BJ (cell line): ENCODE data around the gene PPP1R3D. TPM values are rescaled to one million over a fixed set of nuclear protein-coding genes. Genes with fewer than 3 reads are reported as not detected.
A peak's percentile ranks its signal among the peaks of the same experiment; 100 is the strongest.

Experiments
- CTCF ChIA-PET: fragments of 350-600 bp; formaldehyde crosslinking; extraction: SDS; loops from one replicate; lab custom pipeline; 2021; ENCODE audit warnings: antibody characterized with exemption, inconsistent platforms; lab: Yijun Ruan, JAX
- POLR2A ChIA-PET: fragments of 300-600 bp; sonication (Branson Sonifier 250); formaldehyde crosslinking; extraction: SDS; loops from one replicate; lab custom pipeline; 2021; ENCODE audit warnings: antibody characterized with exemption; lab: Charles Lee
- DNase-seq: peaks from one replicate; pipeline ENCODE4 v3.0.0-alpha.2; 2011; ENCODE audit warnings: low read depth
- H3K27me3 ChIP-seq: 2 replicates; pipeline ENCODE4 v1.6.0; 2011; ENCODE audit warnings: low read length; ENCODE audit not compliant: control insufficient read depth, insufficient read depth
- H3K36me3 ChIP-seq: 2 replicates; pipeline ENCODE4 v1.5.1; 2011; ENCODE audit warnings: low read length; ENCODE audit not compliant: control insufficient read depth, insufficient read depth
- H3K4me3 ChIP-seq: 2 replicates; pipeline ENCODE4 v1.5.1; 2011; ENCODE audit warnings: low read depth, mild to moderate bottlenecking, control low read depth, low read length
- polyA plus RNA-seq: library from polyadenylated mRNA; depleted of rRNA; stranded (reverse); fragments of >200 nt; gene quantifications from 2 replicates; pipeline ENCODE4 v1.2.3, GENCODE V29; 2011
- TF ChIP-seq, protein P1 (sequence below): IDR thresholded peaks from 2 replicates; pipeline ENCODE4 v1.5.1; 2011; ENCODE audit warnings: low read depth, mild to moderate bottlenecking, control low read depth, inconsistent platforms, low read length, moderate library complexity; ENCODE audit not compliant: insufficient read depth

The PPP1R3D gene
- polyA plus RNA-seq, 1 experiment, result 2.9 TPM

DNA sequence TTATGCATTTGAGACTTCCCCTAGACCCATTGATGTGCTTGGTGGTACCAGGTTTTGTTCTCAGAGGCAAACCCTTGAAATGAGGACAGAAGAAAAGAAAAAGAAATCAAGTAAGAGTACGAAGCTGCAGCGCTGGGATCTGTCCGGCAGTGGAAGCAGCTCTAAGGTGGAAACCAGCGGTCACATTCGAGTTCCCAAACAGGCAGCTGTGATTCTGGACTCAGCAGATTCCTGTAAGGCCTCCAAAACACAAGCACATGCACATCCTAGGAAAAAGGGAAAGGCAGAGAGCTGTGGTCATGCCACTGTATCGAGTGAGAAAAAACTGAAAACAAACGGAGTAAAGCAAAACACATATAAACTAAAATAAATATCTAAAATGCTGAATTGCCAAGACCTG, 4.6 kb upstream of the PPP1R3D start:
- TF ChIP-seq, protein P1, sequence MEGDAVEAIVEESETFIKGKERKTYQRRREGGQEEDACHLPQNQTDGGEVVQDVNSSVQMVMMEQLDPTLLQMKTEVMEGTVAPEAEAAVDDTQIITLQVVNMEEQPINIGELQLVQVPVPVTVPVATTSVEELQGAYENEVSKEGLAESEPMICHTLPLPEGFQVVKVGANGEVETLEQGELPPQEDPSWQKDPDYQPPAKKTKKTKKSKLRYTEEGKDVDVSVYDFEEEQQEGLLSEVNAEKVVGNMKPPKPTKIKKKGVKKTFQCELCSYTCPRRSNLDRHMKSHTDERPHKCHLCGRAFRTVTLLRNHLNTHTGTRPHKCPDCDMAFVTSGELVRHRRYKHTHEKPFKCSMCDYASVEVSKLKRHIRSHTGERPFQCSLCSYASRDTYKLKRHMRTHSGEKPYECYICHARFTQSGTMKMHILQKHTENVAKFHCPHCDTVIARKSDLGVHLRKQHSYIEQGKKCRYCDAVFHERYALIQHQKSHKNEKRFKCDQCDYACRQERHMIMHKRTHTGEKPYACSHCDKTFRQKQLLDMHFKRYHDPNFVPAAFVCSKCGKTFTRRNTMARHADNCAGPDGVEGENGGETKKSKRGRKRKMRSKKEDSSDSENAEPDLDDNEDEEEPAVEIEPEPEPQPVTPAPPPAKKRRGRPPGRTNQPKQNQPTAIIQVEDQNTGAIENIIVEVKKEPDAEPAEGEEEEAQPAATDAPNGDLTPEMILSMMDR, result no peak
- ChIA-PET POLR2A (no interaction called here), CTCF (interaction anchor here (1.6 to 3.9 kb wide), 2 partner anchors 10 kb away, joined by 4 to 23 read pairs; partner anchors contain the start of gene SYCP2)
- no peak for DNase-seq
- peaks cover 7% of the 10 kb centered on the region for H3K36me3 ChIP-seq
- no peaks in the 10 kb centered on the region for H3K27me3 ChIP-seq
- no peak overlapping the region for H3K4me3 ChIP-seq

DNA sequence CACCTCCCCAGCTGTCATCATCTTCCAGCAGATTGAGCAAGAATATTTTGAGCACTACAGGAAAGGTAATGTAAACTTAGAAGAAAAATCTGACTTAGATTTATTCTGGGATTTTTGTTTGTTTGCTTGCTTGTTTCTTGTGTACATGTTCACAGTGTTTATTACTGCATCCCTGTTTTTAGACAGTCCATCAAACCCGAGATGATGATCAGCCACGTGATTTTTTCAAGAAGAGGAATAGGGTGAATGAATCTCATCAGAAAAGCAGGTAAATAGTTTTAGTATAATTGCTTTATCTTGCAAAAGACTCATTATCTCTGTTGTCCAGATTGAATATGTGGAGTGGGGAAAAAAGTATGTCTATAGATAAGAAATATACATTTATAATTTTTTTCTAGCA, 2.1 kb upstream of the PPP1R3D start:
- TF ChIP-seq, protein P1, result no peak
- H3K36me3 ChIP-seq, result peaks cover 7% of the 10 kb centered on the region
- no peaks in the 10 kb centered on the region for H3K27me3 ChIP-seq
- no peak overlapping the region for H3K4me3 ChIP-seq
- ChIA-PET POLR2A (no interaction called here), CTCF (no interaction called here)
- no peak for DNase-seq

DNA sequence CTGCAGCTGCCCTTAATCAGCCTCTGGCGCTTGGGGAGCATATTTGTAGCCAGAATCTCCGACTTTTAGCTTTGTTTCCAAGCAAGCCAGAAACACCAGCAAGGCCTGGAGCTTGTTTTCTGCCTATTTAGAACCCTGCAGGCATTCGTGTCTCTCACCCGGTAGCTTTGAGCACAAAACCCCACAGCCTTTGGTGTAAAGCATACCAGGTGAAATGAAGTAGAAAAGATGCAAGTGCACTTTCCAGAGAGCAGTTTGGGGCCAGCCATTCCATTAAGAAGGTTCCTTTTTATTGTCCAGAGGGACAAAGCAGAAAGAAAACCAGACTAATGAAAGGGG, 820 bp upstream of the PPP1R3D start:
- ChIA-PET POLR2A (no interaction called here), CTCF (interaction anchor here (1.3 to 2.4 kb wide), 3 partner anchors 9 to 14 kb away, joined by 3 to 11 read pairs (median 4); no protein-coding TSS in a partner anchor)
- no peaks in the 10 kb centered on the region for H3K27me3 ChIP-seq
- H3K36me3 ChIP-seq, result peaks cover 7% of the 10 kb centered on the region
- no peak for DNase-seq
- TF ChIP-seq, protein P1, result no peak
- H3K4me3 ChIP-seq, result peak overlapping the region; percentile 81

DNA sequence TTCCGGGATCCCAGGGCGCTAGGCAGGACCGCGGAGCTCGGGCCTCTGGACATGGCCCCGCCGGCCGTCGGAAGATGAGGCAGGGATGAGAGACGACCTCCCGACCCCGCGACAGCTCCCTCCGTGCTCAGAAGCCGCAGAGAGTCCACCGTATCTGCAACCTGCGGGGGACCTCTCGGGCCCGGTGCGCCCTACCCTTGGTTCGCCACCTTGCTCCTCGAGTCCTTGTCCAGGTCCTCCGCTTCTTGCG, 301 bp downstream of the PPP1R3D start:
- ChIA-PET CTCF (interaction anchor here (1.0 to 2.4 kb wide), 5 partner anchors 10 to 215 kb away, joined by 3 to 11 read pairs (median 3); no protein-coding TSS in a partner anchor), POLR2A (interaction anchor here (0.7 kb wide), 2 partner anchors 12 to 123 kb away, joined by 3 to 4 read pairs; no protein-coding TSS in a partner anchor)
- no peaks in the 10 kb centered on the region for H3K27me3 ChIP-seq
- DNase-seq, result no peak
- peak overlapping the region; percentile 81 for H3K4me3 ChIP-seq
- peaks cover 7% of the 10 kb centered on the region for H3K36me3 ChIP-seq
- TF ChIP-seq, protein P1, result no peak

DNA sequence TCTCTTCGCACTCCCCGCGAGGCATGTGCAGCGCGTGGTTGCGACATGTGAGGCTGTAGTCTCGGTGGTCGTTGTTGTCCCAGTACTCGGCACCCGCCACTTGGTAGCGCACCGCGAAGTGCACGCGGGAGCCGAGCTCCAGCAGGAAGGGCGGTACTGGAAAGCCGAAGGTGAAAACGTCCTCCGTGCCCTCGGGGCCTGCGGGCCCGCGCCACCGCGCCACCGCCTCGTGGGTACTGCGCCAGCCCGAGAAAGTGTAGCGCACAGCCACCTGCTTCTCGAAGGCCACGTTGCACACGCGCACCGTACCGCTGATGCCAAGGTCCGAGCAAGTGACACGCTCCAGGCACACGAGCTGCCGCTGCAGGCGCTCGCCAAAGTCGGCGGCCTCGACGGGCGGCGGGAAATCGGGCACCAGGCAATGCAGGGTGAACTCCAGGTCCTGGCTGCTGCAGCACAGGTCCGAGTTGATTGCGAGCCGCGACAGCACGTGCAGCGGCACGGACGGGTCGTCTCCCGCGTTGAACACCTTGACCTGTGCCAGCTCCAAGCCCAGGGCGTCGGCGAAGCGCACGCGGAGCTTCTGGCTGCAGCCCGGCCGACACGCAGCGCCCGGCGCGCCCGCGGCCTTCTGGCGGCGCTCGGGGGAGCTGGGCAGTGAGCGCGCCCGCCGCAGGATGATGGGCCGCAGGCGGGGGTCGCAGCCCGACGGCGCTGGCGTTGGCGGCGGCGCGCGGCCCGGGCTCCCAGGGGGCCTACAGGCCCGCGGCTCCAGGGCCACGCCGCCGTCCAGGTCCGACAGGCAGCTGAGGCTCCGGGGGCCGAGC, 840 bp downstream of the PPP1R3D start:
- CTCF ChIA-PET, result interaction anchor here (1.0 to 2.4 kb wide), 7 partner anchors 10 to 215 kb away, joined by 3 to 11 read pairs (median 4); no protein-coding TSS in a partner anchor
- DNase-seq, result no peak
- TF ChIP-seq, protein P1, result no peak
- Histone ChIP-seq H3K27me3 (no peaks in the 10 kb centered on the region), H3K36me3 (peaks cover 3% of the 10 kb centered on the region), H3K4me3 (peak overlapping the region; percentile 81)
- POLR2A ChIA-PET, result no interaction called here
